ENCODE results near the gene MUC15. TPM values are rescaled to one million over a fixed set of nuclear protein-coding genes. Genes with fewer than 3 reads are reported as not detected.

Gene MUC15
- total RNA-seq, 4 donors from 2014 or later = not detected

DNA sequence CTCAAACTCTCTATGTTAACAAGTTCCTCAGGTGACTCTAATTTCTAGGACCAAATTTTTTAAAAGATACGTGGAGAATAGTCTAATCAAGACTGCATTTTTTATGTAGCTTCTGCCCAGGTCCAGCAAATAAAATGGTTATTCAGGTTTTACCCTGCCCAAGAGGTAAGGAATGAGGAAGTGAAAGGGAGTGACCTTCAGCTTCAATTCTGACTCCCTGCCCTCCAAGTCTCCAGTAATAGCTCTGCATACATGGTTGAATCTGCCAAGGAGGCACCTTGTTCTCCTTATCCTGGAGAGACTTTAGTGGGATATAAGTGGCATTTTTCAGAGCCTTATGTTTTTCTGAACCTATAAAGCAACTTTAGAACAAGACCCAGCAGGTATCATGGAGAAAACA, 15.5 kb downstream of the MUC15 start:
- H3K4me3 ChIP-seq = no peak overlapping the region
- 96 to 100% methylated on average over 1 of the region's 1 CpG for WGBS, 2 donors
- H3K9me3 ChIP-seq = no peaks in the 10 kb centered on the region
- no peaks in the 10 kb centered on the region for H3K27me3 ChIP-seq
- H3K27ac ChIP-seq = no peak overlapping the region
- H3K4me1 ChIP-seq = no peaks in the 10 kb centered on the region
- no peak for DNase-seq (ENCODE audit: low spot score in 2 of 2)
- TF ChIP-seq, protein P1, sequence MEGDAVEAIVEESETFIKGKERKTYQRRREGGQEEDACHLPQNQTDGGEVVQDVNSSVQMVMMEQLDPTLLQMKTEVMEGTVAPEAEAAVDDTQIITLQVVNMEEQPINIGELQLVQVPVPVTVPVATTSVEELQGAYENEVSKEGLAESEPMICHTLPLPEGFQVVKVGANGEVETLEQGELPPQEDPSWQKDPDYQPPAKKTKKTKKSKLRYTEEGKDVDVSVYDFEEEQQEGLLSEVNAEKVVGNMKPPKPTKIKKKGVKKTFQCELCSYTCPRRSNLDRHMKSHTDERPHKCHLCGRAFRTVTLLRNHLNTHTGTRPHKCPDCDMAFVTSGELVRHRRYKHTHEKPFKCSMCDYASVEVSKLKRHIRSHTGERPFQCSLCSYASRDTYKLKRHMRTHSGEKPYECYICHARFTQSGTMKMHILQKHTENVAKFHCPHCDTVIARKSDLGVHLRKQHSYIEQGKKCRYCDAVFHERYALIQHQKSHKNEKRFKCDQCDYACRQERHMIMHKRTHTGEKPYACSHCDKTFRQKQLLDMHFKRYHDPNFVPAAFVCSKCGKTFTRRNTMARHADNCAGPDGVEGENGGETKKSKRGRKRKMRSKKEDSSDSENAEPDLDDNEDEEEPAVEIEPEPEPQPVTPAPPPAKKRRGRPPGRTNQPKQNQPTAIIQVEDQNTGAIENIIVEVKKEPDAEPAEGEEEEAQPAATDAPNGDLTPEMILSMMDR (IDR thresholded peaks at IDR 0.05) = no peak
- H3K36me3 ChIP-seq = no peaks in the 10 kb centered on the region

DNA sequence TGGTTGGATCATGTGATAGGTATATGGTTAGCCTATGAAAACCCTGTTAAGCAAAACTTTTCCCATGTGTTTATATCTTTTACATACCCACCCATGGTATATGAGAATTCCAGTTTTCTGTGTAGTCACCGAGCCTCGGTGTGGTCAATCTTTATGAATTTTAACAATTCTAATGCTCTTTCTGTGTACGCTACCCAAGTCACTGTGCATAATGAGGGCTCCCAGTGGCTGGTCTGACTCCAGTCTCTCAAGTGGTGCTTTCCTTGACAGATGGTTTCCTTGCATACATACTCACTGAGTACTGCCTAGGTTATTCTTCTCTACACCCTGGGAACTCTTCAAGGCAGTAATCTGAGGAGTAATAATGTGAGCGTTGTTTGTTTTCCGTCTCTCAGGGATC, 17.6 kb downstream of the MUC15 start:
- 85 to 88% methylated on average over 5 of the region's 5 CpGs for WGBS, 2 donors
- H3K9me3 ChIP-seq = no peaks in the 10 kb centered on the region
- TF ChIP-seq, protein P1 (IDR thresholded peaks at IDR 0.05) = no peak
- TF ChIP-seq EP300 (IDR thresholded peaks at IDR 0.05) (no peak), POLR2A (IDR thresholded peaks at IDR 0.05) (no peak)
- no peaks in the 10 kb centered on the region for H3K27me3 ChIP-seq
- no peak for DNase-seq (ENCODE audit: low spot score in 2 of 2)
- no peak overlapping the region for H3K27ac ChIP-seq
- H3K36me3 ChIP-seq = no peaks in the 10 kb centered on the region
- H3K4me3 ChIP-seq = no peak overlapping the region
- H3K4me1 ChIP-seq = no peaks in the 10 kb centered on the region

DNA sequence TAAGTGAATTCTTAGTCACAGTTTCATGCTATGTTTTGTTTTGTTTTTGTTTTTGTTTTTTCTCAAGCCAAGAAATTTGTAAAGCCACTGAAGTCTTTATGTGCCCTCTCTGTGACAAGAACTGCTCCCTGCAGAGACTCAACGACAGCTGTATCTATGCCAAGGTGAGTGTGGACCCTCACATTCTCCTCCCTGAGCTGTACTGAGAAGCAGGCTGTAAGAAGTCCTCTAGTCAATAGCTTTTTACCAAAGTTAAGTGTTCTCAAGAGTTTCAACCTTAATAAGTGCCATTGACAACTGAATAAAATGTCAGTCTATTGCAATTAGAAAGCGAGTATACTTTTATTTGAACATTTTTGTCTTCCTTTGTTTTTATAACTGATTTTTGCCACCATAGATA, 18.9 kb downstream of the MUC15 start:
- no peak overlapping the region for H3K27ac ChIP-seq
- H3K36me3 ChIP-seq = no peaks in the 10 kb centered on the region
- no peaks in the 10 kb centered on the region for H3K9me3 ChIP-seq
- WGBS, 2 donors = 65 to 84% methylated on average over 2 of the region's 2 CpGs
- H3K4me3 ChIP-seq = no peak overlapping the region
- TF ChIP-seq POLR2A (IDR thresholded peaks at IDR 0.05) (no peak), EP300 (IDR thresholded peaks at IDR 0.05) (no peak)
- H3K4me1 ChIP-seq = no peaks in the 10 kb centered on the region
- no peaks in the 10 kb centered on the region for H3K27me3 ChIP-seq
- no peak for DNase-seq (ENCODE audit: low spot score in 2 of 2)

DNA sequence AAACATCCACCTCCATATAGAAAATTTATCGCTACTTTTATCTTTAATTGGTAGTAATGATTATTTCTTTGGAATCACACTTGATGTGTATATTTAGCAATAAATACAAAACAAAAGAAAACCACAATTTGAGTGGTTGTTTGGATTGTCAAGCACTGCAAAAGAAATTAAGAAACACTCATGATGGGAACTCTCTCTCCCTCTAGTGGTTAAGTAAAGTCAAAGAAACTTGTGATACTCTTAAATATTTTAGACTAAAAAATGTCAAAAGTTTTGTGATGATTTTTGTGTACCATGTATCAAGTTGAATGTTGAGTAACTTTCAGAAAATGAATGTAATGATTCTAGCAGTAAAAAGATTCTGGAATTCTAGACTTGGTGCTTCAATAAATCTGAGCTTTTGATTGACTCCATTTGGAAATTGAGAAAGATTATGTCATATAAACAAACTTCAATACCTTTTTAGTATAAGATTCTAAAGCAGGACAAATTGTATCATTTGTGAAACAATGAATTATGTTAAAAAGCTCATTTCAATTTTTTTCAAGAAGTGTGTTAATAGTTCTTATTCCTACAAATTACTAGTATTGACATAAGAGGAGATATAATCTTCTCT, 20.8 kb downstream of the MUC15 start:
- Histone ChIP-seq H3K27ac (no peak overlapping the region), H3K4me1 (no peaks in the 10 kb centered on the region), H3K9me3 (no peaks in the 10 kb centered on the region), H3K36me3 (no peaks in the 10 kb centered on the region), H3K4me3 (no peak overlapping the region), H3K27me3 (no peaks in the 10 kb centered on the region)
- no peak for DNase-seq (ENCODE audit: low spot score in 2 of 2)
- no peak for TF ChIP-seq POLR2A (IDR thresholded peaks at IDR 0.05)
- TF ChIP-seq EP300 (IDR thresholded peaks at IDR 0.05) = no peak
- TF ChIP-seq, protein P1 (IDR thresholded peaks at IDR 0.05) = peak in 1 of 5 experiments; percentile 27
- WGBS, 2 donors = 46 to 48% methylated on average over 1 of the region's 1 CpG

DNA sequence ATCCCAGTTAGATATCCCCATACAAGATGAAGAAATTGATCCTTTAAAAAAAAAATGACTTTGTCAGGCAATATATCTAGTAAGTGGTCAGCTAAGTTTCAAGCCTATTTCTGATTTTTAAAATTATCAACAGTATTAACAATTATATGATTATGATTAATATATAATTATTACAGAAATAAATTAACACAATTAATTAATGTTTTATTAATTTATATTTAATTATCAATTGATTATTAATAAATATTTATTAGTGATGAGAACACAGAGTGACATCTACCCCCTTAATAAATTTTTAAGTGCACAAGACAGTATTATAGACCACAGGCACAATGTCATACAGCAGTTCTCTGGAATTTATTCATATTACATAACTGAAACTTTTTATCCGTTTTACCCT, 22.0 kb downstream of the MUC15 start:
- TF ChIP-seq, protein P1 (IDR thresholded peaks at IDR 0.05) = no peak
- TF ChIP-seq POLR2A (IDR thresholded peaks at IDR 0.05) (no peak), EP300 (IDR thresholded peaks at IDR 0.05) (no peak)
- whole genome bisulfite sequencing, 2 donors = 75 to 86% methylated on average over 1 of the region's 1 CpG
- Histone ChIP-seq H3K36me3 (no peaks in the 10 kb centered on the region), H3K4me1 (no peaks in the 10 kb centered on the region), H3K27me3 (no peaks in the 10 kb centered on the region), H3K4me3 (no peak overlapping the region), H3K9me3 (no peaks in the 10 kb centered on the region), H3K27ac (no peak overlapping the region)
- DNase-seq (ENCODE audit: low spot score in 2 of 2) = no peak

DNA sequence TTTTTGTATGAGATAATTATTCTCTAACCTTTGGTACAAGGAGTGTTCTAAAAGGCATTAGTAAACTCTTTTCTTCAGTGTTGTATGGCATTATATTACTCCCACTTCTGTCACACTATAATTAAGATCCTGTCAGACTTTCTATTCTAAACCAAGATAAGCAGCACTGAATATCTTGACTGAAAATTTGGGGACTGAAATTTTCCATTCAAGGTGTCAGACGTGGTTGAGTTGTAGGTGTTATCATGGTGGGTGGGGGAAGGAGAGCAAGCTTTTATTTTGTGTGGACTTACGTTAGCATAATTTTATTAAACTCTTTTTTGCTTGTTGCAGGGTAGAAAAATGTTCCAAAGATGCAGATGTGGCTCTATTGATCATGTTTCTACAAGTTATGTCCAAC, 22.9 kb downstream of the MUC15 start:
- H3K36me3 ChIP-seq = no peaks in the 10 kb centered on the region
- H3K27ac ChIP-seq = no peak overlapping the region
- no peaks in the 10 kb centered on the region for H3K9me3 ChIP-seq
- no peaks in the 10 kb centered on the region for H3K4me1 ChIP-seq
- DNase-seq (ENCODE audit: low spot score in 2 of 2) = no peak
- H3K4me3 ChIP-seq = no peak overlapping the region
- H3K27me3 ChIP-seq = no peaks in the 10 kb centered on the region
- 56 to 63% methylated on average over 2 of the region's 2 CpGs for WGBS, 2 donors
- TF ChIP-seq POLR2A (IDR thresholded peaks at IDR 0.05) (no peak), EP300 (IDR thresholded peaks at IDR 0.05) (no peak)
- TF ChIP-seq, protein P1 (IDR thresholded peaks at IDR 0.05) = no peak
